NCI-H1092 (cell line): ENCODE results near the gene TMEM97.

Experiments used
- DNase-seq: peaks from one replicate; lab custom pipeline; 2025; lab: John Stamatoyannopoulos, UW

The TMEM97 gene

DNA sequence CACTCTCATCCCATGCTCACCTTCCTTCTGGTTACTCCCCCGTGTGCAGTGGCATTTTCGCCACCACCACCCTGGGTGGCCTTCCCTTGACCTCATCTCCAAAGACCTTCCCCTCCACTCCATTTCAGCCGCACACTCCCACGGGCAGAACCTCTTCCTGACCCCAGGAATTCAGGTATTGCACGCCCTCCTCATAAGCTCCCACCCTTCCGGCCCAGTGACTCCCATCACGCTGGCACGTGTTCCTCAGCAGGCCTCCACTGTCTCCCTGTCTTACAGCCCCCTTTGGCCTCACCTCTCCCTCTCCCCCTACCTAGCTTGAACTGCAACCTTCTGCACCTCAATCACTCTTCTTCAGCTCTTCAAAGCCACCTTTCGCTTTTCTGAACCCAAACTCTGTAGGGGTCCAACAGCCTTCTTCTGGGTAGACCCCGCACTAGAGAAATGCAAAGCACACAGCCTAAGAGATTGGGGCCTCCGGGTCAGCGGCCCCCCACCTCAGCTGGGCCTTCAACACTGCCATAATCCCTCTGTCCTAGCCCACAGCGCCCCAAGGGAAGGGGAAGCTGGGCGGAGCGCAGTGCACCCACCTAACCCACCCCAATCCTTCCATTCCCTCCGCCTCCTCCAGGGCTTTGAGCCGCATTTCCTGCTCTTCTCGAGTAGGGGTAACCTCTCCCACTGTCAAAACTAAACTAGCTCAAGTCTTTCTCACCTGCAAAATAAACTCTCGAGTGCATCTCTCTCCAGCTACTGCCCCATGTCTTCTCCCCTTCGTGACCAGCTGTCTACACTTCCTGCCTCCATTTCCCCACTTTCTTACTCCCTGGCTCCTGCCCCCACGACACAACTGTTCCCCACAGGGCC is 1.7 kb upstream of the TMEM97 start:
- DNase-seq, result no peak

DNA sequence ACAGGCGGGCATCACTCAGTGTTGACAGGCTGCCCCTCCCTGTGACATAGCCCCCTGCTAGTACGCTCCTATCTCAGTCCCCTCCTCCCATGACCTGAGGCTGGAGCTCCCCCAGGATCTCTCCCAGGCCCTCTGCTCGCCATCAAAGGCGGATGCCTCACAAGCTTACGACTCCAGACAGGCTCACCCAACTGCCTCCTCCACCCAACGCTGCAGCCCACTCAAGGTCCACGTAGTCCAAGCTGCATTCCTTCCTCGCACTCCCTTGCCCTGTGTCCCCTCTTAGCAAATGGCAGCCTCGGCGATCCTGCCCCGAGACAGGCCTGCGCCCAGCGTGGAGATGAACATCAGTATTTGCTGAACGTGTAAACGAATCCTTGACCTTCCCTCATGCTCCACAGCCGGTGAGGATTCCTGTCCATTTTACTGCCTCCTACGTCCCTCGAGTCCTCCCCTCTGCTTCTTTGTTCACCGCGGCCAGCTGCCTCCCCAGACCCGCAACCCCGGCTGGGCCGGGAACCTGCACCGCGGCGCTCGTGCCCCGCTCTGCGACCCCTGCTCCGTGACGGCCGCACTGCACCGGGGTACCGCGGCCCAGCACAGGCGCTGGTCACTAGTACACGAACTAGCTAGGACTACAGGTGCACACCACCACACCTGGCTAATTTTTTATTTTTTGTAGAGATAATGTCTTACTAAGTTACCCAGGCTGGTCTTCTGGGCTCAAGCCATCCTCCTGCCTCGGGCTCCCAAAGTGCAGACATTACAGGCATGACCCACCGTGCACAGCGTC is 838 bp upstream of the TMEM97 start:
- no peak for DNase-seq

DNA sequence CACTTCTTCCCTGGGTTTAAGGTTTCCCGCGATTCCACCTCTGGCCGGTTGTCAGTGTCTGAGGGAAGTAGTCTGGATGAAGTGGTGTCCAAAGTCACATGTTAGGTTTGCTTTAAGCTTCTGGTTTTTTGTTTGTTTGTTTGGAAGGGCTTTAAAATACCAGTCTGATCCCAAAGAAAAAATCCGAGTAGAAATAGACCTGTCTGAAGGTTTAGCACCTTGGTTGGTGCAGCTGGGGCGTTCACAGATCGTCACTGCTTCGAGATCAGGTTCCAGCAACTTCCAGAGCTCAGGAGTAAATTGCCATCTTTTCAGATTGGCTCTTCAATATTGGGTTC is 567 bp downstream of the TMEM97 start:
- no peak for DNase-seq

DNA sequence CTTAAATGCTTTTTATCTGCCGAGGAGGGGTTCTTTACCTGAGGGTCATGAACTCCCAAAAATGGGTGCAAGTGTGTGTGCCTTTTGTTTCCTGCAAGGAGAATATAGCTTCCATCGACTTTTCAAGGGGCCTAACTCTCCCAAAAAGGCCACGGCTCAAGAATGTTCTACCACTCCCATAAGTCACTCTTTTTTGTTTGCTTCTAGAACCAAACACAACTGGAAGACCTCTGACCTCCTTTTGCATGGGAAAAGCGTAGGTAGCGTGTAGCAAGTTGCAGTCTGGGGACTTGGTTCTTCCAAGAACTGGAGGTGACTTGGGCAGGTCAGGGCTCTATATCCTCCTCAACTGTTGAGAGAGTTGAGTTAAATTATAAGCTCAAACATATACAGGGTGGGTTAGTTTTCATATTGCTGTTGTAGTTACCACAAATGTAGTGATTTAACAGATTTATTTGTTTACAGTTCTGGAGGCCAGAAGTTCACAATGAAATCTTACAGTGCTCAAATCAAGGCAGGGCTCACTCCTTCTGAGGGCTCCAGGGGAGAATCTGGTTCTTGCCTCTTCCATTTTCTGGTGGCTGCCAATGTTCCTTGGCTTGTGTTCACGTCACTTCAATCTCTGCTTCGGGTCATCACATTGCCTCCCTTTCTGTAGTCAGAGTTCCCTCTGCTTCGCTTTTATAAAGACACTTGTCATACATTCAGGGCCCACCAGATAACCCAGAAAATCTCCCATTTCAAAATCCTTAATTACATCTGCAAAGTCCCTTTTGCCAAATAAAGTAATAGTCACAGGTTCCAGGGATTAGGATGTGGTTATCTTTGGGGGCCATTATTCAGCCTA is 1.4 kb downstream of the TMEM97 start:
- DNase-seq, result no peak

DNA sequence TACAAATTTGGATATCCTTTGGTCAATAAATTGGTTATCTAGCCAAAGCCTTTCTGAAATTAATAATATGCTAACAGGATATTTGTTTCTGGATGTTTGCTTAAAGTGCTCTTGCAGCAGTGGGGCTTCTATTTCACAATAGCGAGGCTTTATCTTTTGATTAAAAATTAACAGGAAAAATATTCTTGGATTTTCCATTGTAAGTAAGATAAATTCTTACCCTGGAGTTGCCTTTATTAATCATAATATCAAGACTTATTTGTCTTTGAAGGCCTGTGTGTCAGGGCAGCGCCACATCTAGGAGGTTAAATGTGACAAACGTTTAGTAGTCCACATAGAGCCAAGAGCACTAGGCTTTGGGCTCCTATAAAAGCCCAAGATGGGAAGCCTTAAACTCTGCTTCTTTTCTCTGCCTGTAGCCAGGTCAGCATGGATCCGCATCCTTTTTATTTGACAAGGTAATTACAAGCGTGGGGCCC is 5.3 kb downstream of the TMEM97 start:
- no peak for DNase-seq

DNA sequence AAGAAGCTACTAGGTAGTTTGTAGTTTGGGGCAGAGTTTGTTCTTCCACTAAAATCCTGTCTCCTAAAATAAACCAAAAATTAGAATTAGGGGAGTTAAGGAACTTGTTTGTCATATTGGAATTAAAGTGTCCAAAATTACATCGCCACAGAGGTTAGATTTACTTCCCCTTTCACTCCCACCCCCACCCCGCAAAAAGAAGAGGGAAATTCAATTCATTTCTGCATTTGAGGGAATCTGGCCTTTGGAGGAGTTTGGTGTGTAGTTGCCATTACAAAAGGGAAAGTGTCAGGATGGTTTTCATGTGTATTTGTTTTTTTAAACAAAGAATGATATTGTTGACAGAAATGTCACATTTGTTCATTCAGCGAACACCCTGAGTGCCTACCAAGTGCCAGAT is 5.8 kb downstream of the TMEM97 start:
- DNase-seq, result no peak

DNA sequence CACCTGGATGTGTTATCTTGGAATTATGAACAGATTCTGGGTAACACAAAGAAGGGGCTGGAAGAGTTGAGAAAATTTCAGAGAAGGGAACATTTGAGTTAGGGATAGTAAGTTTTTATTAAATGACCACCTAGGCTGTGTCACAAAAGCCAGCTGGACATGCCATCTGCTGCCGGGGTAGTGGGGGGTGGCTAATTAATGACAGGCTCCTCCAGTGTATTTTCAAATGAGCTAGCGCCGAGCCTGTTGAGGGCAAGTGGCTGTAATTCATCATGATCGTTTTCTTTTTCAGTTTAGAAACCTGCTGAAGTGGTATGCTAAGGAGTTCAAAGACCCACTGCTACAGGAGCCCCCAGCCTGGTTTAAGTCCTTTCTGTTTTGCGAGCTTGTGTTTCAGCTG is 6.2 kb downstream of the TMEM97 start:
- no peak for DNase-seq

DNA sequence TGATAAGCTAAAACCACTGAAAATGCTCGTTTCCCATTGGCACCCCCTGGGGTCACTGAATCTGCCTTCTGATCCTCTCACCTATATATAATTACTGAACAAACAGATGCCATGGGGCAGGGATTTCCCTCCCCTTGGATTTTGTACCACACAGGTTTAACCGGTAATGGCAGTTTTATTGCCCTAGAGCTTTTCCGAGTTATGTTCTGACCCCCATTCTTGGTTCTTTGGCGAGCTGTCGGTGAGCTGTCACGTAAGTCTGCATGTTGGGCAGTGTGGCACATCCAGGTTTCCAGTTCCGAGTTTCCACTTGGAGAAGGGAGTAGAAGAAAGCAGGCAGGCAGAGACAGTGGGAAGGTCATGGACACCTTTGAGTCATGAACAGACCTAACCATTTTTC is 7.1 kb downstream of the TMEM97 start:
- DNase-seq, result no peak

DNA sequence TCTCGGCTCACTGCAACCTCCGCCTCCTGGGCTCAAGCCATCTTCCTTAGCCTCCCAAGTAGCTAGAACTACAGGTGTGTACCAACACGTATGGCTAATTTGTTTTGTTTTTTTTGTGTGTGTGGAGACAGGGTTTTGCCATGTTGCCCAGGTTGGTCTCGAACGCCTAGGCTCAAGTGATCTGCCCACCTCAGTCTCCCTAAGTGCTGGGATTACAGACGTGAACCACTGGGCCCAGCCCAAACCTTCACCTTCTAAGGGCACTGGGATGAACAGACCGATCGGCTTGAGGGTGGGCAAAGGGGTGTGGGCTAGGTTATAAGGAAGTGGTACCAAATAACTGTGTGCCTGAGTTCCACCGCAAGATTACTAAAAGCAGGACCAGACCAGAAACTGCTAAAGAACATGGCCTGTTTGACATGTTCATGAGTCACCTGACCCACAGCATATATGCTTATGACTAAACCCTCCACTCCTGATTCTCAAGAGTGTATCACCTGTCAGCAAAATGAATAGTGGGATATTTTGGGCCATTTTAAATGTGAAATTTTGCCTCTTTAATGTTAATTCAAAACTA is 8.1 kb downstream of the TMEM97 start:
- no peak for DNase-seq

DNA sequence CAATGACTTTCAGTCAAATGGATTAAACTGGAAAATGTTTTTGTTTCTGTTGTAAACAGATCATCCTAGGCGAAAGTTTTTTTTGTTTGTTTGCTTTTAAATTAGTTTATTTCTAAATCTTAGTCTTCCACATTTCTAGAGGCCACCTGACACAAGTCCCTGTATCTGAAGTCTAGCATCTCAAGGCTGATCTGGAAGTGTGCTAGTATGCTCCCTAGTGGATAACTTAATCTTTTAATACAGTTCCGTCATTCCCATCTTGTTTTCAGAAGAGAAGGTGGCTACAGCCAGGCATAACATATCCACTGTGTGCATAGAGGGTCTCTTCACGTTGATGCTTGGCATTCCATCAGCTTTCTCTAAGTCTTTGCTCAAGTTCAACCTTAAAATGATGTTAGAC is 8.7 kb downstream of the TMEM97 start:
- DNase-seq, result no peak

DNA sequence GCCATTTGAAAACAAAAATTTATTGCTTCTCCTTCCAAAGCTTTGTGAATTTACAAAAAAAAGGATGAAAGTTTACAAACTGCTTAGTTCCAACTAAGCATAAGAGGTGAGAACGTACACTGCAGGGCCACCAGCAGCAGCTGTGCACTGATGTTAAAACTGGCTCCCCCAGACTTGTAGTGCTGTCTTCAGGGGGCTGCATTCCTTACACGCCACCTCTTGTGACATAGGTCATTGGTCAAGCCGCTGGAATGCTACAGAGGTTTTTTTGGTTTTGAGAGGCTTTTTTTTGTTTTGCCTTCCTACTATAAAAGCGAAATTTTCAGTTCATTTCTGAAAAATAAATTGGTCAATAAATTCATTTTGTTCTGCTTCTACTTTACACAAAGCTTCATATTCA is 9.3 kb downstream of the TMEM97 start:
- no peak for DNase-seq

DNA sequence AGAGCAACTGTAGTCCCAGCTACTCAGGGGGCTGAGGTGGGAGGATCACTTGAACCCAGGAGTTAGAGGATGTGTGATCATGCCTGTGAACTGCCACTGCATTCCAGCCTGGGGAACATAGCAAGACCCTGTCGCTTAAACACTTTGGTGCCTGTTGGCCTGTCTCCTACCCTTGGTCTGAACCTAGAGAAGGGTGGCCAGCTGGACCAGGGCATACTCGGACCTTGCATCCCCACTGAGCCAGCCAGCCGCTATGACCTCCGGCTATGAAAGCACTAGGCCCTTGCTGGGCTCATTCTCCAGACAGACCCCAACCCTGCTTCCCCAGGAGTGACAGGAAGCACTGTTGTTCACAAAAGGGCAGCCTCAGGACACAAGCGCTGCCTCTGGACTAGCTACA is 11.7 kb downstream of the TMEM97 start:
- DNase-seq, result no peak

DNA sequence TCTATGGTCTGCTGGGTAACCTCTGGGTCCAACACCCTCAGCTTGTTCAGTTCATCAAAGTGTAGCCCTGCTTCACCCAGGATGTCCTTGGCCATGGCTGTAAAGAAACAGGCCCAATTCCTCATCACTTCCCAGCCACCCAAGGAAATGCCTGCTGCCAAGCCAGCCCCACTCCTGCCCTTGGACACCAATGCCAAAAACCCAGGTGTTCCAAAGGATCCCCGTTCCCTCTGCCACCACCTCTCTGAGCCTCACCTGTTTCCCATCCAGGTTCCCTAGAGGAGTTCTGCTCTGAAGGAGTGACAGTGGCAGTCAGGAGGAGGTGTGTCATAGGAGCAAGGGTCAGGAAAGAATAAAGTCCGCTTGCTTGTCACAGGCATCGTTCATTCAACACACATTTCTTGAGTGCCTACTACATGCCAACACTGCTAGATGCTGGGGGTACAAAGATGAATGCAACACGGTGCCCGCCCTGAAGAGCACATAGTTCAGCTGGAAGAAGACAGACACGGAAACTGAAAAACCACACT is 13.0 kb downstream of the TMEM97 start:
- no peak for DNase-seq

DNA sequence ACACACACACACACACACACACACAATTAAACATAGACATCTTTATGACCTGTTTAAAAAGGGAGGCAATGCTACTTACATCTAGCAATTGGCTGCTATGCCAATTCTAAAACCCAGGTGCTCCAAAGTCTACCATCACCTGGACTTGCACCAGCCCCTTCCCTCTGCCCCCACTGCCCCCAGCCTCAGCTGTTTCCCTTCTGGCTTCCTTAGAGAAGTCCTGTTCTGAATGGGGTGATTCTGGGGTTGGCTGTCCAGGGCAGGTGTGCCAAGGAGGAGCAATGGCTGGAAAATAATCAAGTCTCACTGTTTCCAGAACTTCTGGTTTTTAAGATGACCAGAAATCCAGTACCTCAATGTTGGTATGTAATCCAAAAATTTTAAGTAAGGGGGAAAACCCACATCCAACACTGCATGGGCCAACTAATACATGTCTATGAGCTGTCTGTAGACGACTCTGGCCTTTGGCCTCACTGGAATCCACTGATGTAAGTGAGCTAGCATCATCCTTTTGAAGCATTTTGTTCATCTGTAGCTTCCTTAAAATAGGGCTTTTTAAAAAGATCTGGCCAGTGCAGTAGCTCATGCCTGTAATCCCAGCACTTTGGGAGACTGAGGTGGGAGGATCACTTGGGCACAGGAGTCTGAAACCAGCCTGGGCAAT is 14.2 kb downstream of the TMEM97 start:
- no peak for DNase-seq

DNA sequence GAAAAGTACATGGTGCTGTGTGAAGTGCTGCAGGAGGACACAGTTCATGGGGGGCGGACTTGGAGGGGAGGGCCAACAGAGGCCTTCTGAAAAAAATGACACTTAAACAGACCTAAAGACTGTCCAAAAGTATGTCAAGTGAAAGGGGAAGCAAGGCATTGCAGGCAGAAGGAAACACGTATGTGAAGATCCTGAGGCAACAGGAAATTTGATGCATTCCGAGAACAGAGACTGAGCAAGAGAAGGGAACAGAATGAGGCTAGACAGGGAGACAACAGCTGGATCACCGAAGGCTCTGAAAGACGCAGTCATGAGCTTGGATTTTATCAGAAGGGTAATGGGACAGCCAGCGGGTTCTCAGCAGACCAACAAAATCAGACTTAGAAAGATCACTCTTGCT is 15.2 kb downstream of the TMEM97 start:
- DNase-seq, result no peak

DNA sequence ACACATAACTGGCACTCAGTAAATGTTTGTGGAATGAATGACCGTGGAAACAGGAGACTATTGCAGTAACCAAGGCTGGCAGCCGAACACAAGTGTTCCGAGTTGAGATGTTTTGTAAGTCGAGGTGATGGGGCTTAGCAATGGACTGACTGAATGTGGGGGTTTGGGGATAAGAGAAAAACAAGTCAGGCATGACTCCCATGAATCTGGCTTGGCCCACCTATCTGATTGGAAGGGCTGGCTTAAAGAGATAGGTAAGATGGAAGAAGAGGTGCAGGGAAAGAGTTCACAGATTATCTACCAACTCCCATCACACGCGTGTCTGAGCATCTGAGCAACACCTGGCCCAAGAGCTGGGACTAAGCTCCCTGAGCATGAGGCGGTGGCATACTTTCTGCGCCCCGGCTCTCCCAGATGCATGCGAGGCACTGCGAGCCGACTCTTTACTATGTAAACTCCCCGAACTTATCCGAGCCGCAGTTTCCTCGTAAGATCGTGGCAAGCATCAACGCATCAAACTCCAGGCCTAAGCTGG is 15.7 kb downstream of the TMEM97 start:
- no peak for DNase-seq

DNA sequence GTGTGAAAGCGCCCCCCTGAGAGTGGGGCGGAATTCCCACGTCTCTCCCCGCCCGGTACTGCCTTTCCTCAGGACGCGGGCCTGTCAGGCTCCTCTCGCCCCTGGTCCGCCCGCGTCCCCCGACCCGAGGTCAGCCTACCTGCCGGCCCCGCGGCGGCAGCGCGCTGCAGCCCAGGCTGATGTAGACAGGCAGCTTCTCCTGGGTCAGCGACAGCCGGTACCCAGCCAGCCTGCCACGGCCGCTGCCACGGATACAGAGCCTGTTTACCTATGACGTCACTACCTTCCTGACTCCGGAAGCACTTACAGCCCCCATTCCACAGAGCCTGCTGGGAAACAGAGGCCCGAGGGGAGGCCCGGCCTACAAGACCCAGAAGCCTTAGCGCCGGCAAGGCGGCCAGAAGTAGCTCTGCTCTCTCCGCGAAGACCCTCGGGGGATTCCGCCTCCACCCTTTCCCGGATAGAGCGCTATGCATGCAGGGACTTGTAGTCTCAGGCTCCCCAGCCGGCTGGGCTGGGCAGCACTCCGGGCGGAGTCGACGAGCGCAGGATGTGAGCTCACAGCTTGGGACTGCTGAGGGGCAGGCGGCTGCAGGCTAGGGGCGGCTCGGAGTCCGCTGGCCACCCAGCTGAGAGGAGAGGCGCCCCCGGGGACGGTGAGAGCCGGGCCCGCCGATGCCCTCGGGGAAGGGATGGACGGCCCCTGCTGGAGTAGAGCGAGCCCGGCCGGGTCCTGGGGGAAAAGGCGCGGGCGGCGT is 16.4 kb downstream of the TMEM97 start, which contains the start of the genes IFT20 and TNFAIP1:
IFT20 (minus strand) TSS at position 272 of the 758 bp plus-strand sequence. CDS start 3,487 bp downstream, outside the sequence.
TNFAIP1 (plus strand) TSS at position 561 of the 758 bp plus-strand sequence. CDS start 3,761 bp downstream, outside the sequence.
- peak; percentile 99 for DNase-seq

DNA sequence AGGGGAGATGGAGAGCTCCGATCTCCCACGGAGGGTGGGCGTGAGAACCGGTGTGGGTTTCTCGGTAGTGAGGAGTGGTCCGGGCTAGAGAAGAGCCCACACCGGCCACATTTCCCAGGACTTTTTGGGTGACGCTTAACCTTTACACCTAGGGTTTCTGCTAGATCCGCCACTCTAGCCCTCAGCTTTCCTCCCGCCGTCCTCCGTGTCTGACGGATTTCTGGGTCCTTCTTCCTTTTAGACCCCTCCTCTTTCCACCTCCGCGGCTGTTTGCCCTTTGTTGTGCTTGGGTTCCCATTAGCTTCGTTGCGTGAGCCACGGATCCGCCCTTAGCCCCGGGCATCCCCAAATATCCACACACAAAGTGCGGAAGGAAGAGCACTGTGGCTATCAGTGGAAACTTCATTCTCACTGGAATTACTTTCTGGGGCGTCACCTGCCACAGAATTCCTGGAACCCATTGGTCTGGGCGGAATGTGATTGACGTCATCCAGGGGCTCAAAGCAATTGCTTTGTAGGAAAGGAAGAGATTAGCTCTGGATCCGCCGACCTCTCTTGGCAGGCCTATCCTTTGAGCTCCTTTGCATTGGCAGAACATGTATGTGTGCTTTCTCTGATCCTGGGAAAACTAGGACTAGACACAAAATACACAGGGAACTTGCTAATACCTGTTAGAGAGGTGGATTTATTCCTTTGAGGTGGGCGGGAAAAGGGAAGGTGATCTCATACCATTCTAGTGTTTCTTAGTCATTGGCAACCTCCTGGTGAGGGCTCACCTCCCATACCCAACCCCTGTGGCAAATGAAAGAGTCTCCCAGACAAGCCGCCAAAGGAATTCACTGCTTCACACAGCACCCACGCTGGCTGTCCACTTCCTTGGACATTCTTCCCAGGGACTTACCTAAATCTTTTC is 17.2 kb downstream of the TMEM97 start:
- no peak for DNase-seq
